ENCODE results near the gene DHX38.

The DHX38 gene

GRCh38 chr16:72162105-72162692 lies 68.6 kb downstream of the DHX38 start:
- no peak for DNase-seq (ENCODE audit: low read depth)
- H3K4me3 ChIP-seq (replicated peaks; ENCODE audit: low read depth, low read length): no peak overlapping the region
- TF ChIP-seq, protein P1, sequence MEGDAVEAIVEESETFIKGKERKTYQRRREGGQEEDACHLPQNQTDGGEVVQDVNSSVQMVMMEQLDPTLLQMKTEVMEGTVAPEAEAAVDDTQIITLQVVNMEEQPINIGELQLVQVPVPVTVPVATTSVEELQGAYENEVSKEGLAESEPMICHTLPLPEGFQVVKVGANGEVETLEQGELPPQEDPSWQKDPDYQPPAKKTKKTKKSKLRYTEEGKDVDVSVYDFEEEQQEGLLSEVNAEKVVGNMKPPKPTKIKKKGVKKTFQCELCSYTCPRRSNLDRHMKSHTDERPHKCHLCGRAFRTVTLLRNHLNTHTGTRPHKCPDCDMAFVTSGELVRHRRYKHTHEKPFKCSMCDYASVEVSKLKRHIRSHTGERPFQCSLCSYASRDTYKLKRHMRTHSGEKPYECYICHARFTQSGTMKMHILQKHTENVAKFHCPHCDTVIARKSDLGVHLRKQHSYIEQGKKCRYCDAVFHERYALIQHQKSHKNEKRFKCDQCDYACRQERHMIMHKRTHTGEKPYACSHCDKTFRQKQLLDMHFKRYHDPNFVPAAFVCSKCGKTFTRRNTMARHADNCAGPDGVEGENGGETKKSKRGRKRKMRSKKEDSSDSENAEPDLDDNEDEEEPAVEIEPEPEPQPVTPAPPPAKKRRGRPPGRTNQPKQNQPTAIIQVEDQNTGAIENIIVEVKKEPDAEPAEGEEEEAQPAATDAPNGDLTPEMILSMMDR (IDR thresholded peaks at IDR 0.05; ENCODE audit: low read length, missing control alignments): no peak
